GM13977 (cell line): ENCODE results near the gene BRME1.

Source experiments
- DNase-seq: peaks from one replicate; pipeline ENCODE4 v3.0.0; 2012; ENCODE audit warnings: low spot score
- CTCF ChIP-seq: IDR thresholded peaks from 2 replicates; pipeline ENCODE4 v1.5.1; 2012; ENCODE audit warnings: mild to moderate bottlenecking, control low read depth; ENCODE audit not compliant: insufficient read depth; ENCODE audit errors: extremely low read depth, missing control alignments
- in situ Hi-C: fragments of 300-500 bp; cut with MboI; formaldehyde crosslinking; loops from one replicate; pipeline ENCODE4 v1.12.0; 2022; ENCODE audit warnings: low sequenced_read_pairs, low pct_unique_long_range_greater_than_20kb, mixed read lengths, inconsistent platforms; ENCODE audit not compliant: unreplicated experiment

Gene BRME1

GRCh38 chr19:13884726-13885591 is 21.0 kb downstream of the BRME1 start:
- TF ChIP-seq CTCF, result no peak
- DNase-seq, result no peak
- in situ Hi-C loops, result loop anchor here (5.0 kb wide), 1 partner anchor 162 kb away; no protein-coding TSS in a partner anchor

GRCh38 chr19:13883516-13884064 is 22.3 kb downstream of the BRME1 start:
- TF ChIP-seq CTCF, result no peak
- in situ Hi-C loops, result loop anchor here (5.0 kb wide), 1 partner anchor 164 kb away; no protein-coding TSS in a partner anchor
- no peak for DNase-seq

- TF ChIP-seq CTCF, result no peak
- in situ Hi-C loops, result loop anchor here (5.0 kb wide), 1 partner anchor 164 kb away; no protein-coding TSS in a partner anchor
- DNase-seq, result no peak
Observed at GRCh38 chr19:13882836-13883235, 23.1 kb downstream of the BRME1 start.

- in situ Hi-C loops, result loop anchor here (5.0 kb wide), 1 partner anchor 165 kb away; no protein-coding TSS in a partner anchor
- DNase-seq, result no peak
- no peak for TF ChIP-seq CTCF
Observed at GRCh38 chr19:13882419-13882795, 23.5 kb downstream of the BRME1 start.

- TF ChIP-seq CTCF, result no peak
- peak; percentile 58 for DNase-seq
- in situ Hi-C loops, result loop anchor here (5.0 kb wide), 1 partner anchor 165 kb away; no protein-coding TSS in a partner anchor
Observed at GRCh38 chr19:13881692-13882418, 24.1 kb downstream of the BRME1 start.

- in situ Hi-C loops, result loop anchor here (5.0 kb wide), 1 partner anchor 166 kb away; no protein-coding TSS in a partner anchor
- no peak for DNase-seq
Observed at GRCh38 chr19:13881251-13881691, 24.6 kb downstream of the BRME1 start.

More at GRCh38 chr19:13881251-13881691, 24.6 kb downstream of the BRME1 start:
- no peak for TF ChIP-seq CTCF
